Osteoblast (primary cell): ENCODE measurements around the gene CIB2. TPM values are rescaled to one million over a fixed set of nuclear protein-coding genes. Genes with fewer than 3 reads are reported as not detected.

Experiments
- DNase-seq: peaks from one replicate; pipeline ENCODE4 v3.0.0; 2011; ENCODE audit warnings: low spot score, mixed read lengths; ENCODE audit not compliant: insufficient read length; ENCODE audit errors: missing footprints
- H2AFZ ChIP-seq: 2 replicates; pipeline ENCODE4 v1.6.0; 2011; ENCODE audit warnings: mild to moderate bottlenecking, low read length
- H3K27ac ChIP-seq: 2 replicates; pipeline ENCODE4 v1.5.1; 2011; ENCODE audit warnings: mild to moderate bottlenecking, low read depth, low read length, moderate library complexity
- H3K27me3 ChIP-seq: 2 replicates; pipeline ENCODE4 v1.6.0; 2012; ENCODE audit warnings: mild to moderate bottlenecking, control low read depth, inconsistent platforms, low read length, moderate library complexity; ENCODE audit not compliant: insufficient read depth
- H3K36me3 ChIP-seq: 2 replicates; pipeline ENCODE4 v1.5.1; 2011; ENCODE audit warnings: mild to moderate bottlenecking, low read length, control low read depth, moderate library complexity; ENCODE audit not compliant: insufficient read depth
- H3K4me1 ChIP-seq: 2 replicates; pipeline ENCODE4 v1.5.1; 2011; ENCODE audit warnings: mild to moderate bottlenecking, low read length, control low read depth, moderate library complexity; ENCODE audit not compliant: insufficient read depth
- H3K4me2 ChIP-seq: 2 replicates; pipeline ENCODE4 v1.6.0; 2011; ENCODE audit warnings: mild to moderate bottlenecking, low read length; ENCODE audit not compliant: insufficient read depth
- H3K4me3 ChIP-seq: fragments of 200-600 bp; sonication (generic); 3 replicates; pipeline ENCODE4 v1.5.1; 2012; ENCODE audit warnings: mild to moderate bottlenecking, low read length, inconsistent platforms; ENCODE audit not compliant: insufficient read depth
- H3K79me2 ChIP-seq: 2 replicates; pipeline ENCODE4 v1.6.0; 2012; ENCODE audit warnings: mild to moderate bottlenecking, low read length, control low read depth, inconsistent platforms; ENCODE audit not compliant: insufficient read depth
- H3K9me3 ChIP-seq: 2 replicates; pipeline ENCODE4 v1.5.1; 2011; ENCODE audit warnings: low read depth, low read length, control low read depth
- H4K20me1 ChIP-seq: 2 replicates; pipeline ENCODE4 v1.6.0; 2012; ENCODE audit warnings: mild to moderate bottlenecking, low read length, control low read depth; ENCODE audit not compliant: insufficient read depth
- total RNA-seq: library from RNA; depleted of rRNA; stranded (reverse); fragments of >200 nt; gene quantifications from 2 replicates; pipeline ENCODE4 v1.2.3, GENCODE V29; 2012
- TF ChIP-seq, protein P1 (sequence below): IDR thresholded peaks from 2 replicates; pipeline ENCODE4 v1.5.1; 2011; ENCODE audit warnings: mild to moderate bottlenecking, low read depth, low read length, moderate library complexity; ENCODE audit errors: extremely low read depth

The CIB2 gene
- total RNA-seq, 1 donor: 2.2 TPM

- Histone ChIP-seq H3K4me3 (no peak overlapping the region), H3K36me3 (no peaks in the 10 kb centered on the region), H3K27me3 (no peaks in the 10 kb centered on the region), H3K79me2 (no peaks in the 10 kb centered on the region), H3K27ac (no peak overlapping the region), H3K4me1 (peaks cover 5% of the 10 kb centered on the region), H4K20me1 (no peaks in the 10 kb centered on the region), H3K4me2 (no peak overlapping the region), H3K9me3 (no peaks in the 10 kb centered on the region), H2AFZ (no peak overlapping the region)
- TF ChIP-seq, protein P1, sequence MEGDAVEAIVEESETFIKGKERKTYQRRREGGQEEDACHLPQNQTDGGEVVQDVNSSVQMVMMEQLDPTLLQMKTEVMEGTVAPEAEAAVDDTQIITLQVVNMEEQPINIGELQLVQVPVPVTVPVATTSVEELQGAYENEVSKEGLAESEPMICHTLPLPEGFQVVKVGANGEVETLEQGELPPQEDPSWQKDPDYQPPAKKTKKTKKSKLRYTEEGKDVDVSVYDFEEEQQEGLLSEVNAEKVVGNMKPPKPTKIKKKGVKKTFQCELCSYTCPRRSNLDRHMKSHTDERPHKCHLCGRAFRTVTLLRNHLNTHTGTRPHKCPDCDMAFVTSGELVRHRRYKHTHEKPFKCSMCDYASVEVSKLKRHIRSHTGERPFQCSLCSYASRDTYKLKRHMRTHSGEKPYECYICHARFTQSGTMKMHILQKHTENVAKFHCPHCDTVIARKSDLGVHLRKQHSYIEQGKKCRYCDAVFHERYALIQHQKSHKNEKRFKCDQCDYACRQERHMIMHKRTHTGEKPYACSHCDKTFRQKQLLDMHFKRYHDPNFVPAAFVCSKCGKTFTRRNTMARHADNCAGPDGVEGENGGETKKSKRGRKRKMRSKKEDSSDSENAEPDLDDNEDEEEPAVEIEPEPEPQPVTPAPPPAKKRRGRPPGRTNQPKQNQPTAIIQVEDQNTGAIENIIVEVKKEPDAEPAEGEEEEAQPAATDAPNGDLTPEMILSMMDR: no peak
- no peak for DNase-seq
These were observed 29.0 kb downstream of the CIB2 start for GRCh38 chr15:78102211-78102610.

GRCh38 chr15:78101423-78102105 is 29.7 kb downstream of the CIB2 start:
- TF ChIP-seq, protein P1: no peak
- no peak overlapping the region for H3K4me3 ChIP-seq
- H2AFZ ChIP-seq: no peak overlapping the region
- H3K36me3 ChIP-seq: no peaks in the 10 kb centered on the region
- H3K27ac ChIP-seq: no peak overlapping the region
- no peaks in the 10 kb centered on the region for H3K9me3 ChIP-seq
- H3K4me1 ChIP-seq: peaks cover 5% of the 10 kb centered on the region
- H3K4me2 ChIP-seq: no peak overlapping the region
- H3K79me2 ChIP-seq: no peaks in the 10 kb centered on the region
- no peak for DNase-seq
- H3K27me3 ChIP-seq: no peaks in the 10 kb centered on the region
- H4K20me1 ChIP-seq: no peaks in the 10 kb centered on the region

GRCh38 chr15:78100886-78101285 is 30.4 kb downstream of the CIB2 start:
- H3K79me2 ChIP-seq: no peaks in the 10 kb centered on the region
- peaks cover 2% of the 10 kb centered on the region for H3K4me1 ChIP-seq
- H3K4me2 ChIP-seq: no peak overlapping the region
- no peaks in the 10 kb centered on the region for H4K20me1 ChIP-seq
- H3K9me3 ChIP-seq: no peaks in the 10 kb centered on the region
- TF ChIP-seq, protein P1: no peak
- no peak for DNase-seq
- H2AFZ ChIP-seq: no peak overlapping the region
- H3K4me3 ChIP-seq: no peak overlapping the region
- H3K36me3 ChIP-seq: no peaks in the 10 kb centered on the region
- H3K27ac ChIP-seq: no peak overlapping the region
- no peaks in the 10 kb centered on the region for H3K27me3 ChIP-seq

- Histone ChIP-seq H3K36me3 (no peaks in the 10 kb centered on the region), H2AFZ (no peak overlapping the region), H3K79me2 (no peaks in the 10 kb centered on the region), H3K4me2 (no peak overlapping the region), H3K9me3 (no peaks in the 10 kb centered on the region), H3K27ac (no peak overlapping the region), H3K4me1 (peaks cover 6% of the 10 kb centered on the region), H4K20me1 (no peaks in the 10 kb centered on the region), H3K4me3 (no peak overlapping the region), H3K27me3 (peaks cover 5% of the 10 kb centered on the region)
- TF ChIP-seq, protein P1: no peak
- DNase-seq: no peak
These were observed 33.0 kb downstream of the CIB2 start for GRCh38 chr15:78098131-78098755.
